Measurements from ENCODE around the gene KRTAP10-1.
"Not testable (repeated sequence)": the region's sequence is repeated elsewhere in the genome, so short reads cannot be mapped to it uniquely, and the experiment has no call there.

The KRTAP10-1 gene

GRCh38 chr21:44503006-44503889, 36.7 kb downstream of the KRTAP10-1 start:
- not testable (repeated sequence) for DNase-seq (ENCODE audit: low spot score)

DNA sequence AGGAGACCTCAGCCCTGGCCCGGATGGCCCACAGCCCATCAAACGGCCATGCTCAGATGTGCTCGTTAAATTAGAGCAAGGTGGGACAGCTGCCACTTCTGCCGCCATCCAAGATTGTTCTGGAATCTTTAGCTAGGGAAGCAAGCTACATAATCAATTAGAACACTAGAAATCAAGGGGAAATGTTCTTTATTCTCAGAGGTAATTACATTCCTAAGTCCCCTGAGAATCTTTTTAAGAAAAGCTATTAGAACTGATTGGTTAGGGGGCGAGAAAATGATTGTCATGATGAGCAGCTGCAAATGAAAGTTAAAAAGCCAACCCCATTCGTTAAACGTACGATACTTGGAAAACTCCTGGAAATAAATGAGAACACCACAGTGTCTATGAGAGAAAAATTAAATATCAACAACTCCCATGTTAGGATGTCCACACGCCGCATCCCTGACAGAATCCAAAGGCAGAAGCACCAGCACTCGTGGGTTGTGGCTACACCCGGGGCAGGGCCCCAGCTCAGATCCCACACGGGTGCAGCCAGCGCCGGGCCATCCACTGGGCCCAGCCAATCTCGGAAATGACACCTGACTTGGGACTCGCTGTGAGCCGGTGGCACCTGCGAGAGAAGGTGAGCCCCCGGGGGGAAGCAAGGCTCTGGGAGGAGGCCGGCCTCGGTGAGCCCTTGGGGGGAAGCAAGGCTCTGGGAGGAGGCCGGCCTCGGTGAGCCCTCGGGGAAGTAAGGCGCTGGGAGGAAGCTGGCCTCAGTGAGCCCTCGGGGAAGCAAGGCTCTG, 37.6 kb downstream of the KRTAP10-1 start:
- no peak for DNase-seq (ENCODE audit: low spot score)

DNA sequence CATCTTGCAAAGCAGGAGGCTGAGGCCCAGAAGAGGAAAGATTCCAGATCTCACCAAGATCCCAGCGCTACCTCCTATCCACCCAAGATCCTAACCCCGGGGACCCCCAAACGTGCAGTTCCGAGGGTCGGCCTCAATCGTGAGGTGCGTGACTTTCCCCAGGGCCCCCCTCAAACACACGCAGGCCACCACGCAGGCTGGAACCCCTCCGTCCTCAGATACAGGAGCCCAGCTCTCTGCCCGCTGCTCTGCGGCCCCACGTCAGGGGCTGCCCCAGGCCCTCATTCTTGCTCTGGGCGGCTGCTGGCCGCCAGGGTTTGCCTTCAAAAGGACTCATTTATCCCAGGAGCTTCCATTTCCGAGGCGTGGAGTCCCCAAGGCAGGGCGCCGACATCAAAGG, 39.9 kb downstream of the KRTAP10-1 start:
- no peak for DNase-seq (ENCODE audit: low spot score)

GRCh38 chr21:44499631-44500030, 40.4 kb downstream of the KRTAP10-1 start:
- DNase-seq (ENCODE audit: low spot score), result no peak

DNA sequence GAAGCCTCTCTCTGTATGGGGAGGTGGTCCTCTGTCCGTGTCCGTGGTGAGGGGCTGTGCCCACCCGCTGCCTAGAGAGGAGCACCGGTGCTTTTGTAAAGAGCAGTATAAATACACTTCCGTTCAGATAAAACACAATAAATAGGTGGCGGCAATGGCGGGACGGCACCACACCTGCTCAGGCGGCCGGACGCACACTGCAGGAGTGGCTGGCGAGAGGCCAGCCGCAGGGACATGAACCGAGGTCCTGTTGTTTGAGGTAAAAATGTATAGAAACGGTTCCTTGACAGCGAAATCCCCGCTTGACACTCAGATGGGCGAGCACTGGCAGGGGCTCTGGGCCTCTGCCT, 40.8 kb downstream of the KRTAP10-1 start:
- DNase-seq (ENCODE audit: low spot score), result no peak

DNA sequence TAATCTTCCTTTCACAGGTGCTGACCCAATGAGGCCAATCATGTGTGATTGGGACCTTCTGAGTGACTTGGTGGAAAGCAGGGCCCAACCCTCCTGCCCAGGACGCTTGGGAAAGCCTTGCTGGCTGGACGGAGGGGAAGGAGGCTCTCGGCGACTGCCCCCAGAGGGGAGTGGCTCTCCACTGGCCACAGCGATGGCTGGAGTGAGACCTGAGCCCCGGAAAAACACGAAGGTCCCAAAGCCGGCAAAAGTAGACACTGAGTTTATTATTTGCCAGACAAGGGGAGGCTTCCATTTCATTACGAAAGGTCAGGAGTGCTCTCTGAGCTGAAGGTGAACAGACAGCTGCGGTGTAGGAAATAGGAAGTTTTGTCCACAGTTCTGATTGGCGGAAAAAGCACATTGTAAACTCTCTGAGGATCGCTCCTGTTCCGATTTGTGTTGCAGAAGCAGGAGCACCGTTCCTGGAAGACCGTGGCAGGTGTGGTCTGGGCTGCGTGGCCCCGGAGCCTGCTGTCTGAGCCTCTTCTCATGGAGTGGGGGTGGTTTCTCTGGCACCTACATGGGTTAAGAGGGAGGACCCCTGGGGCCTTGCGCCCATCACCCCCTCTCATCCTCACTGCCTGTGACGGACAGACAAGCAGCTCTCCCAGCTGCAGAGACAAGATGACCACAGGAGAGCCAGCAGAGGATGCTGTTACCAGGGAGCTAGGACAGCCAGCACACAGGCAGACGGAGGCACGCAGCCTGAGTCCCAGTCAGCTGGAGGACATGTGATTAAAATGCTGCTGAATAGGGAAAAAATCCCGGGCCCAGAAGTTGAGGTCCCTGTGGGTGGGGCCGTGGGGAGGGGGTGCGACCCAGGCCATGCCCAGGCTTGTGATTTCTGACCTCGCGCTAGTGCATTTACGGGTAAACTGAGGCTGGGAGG, 41.5 kb downstream of the KRTAP10-1 start:
- DNase-seq (ENCODE audit: low spot score), result no peak

GRCh38 chr21:44497703-44498126, 42.3 kb downstream of the KRTAP10-1 start:
- no peak for DNase-seq (ENCODE audit: low spot score)

DNA sequence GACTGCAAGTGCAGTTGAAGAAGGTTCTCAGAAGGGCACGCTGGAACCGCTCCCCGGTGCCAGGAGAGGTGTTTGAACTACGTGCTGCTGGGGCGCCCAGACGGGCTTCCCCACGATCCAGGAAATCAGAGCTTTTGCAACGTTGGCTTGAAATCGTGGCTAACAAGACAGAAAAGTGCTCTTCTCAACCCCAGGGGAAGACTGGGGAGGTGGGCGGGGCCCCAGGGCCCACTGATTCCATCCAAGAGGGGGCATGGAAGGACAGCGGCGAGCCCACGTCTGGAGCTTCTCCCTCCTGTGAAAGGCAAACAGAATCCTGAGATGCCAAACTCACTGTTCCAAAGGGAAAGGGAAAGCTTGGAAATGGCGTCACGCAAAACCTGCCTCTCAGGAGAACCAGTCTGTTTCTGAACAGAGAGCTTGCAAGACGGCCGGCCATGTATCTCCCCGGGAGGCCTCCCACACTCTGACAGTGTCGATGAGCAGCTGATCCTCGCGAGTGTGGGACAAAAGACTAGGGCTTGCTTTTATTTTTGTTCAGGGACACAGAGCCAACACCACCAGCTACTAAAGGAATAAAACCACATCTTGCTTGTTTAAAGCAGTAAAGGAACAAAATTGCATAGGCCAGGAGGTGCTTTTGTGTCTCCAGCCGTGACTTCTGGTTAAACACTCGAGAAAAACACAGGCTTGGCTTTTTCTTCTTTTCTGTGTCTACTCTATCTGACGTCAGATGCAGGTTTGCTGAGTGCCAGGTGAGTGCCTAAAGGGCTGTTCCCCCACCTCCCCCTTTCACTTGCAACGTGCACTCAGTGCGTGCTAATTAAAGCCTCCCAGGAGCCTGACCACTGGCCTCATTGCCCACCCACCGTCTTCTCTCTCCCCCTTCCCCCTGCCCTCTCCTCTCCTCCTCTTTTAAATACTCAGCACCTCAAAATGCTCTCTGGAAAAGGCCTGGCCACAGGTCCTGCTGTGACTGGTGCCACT, 43.1 kb downstream of the KRTAP10-1 start:
- no peak for DNase-seq (ENCODE audit: low spot score)

DNA sequence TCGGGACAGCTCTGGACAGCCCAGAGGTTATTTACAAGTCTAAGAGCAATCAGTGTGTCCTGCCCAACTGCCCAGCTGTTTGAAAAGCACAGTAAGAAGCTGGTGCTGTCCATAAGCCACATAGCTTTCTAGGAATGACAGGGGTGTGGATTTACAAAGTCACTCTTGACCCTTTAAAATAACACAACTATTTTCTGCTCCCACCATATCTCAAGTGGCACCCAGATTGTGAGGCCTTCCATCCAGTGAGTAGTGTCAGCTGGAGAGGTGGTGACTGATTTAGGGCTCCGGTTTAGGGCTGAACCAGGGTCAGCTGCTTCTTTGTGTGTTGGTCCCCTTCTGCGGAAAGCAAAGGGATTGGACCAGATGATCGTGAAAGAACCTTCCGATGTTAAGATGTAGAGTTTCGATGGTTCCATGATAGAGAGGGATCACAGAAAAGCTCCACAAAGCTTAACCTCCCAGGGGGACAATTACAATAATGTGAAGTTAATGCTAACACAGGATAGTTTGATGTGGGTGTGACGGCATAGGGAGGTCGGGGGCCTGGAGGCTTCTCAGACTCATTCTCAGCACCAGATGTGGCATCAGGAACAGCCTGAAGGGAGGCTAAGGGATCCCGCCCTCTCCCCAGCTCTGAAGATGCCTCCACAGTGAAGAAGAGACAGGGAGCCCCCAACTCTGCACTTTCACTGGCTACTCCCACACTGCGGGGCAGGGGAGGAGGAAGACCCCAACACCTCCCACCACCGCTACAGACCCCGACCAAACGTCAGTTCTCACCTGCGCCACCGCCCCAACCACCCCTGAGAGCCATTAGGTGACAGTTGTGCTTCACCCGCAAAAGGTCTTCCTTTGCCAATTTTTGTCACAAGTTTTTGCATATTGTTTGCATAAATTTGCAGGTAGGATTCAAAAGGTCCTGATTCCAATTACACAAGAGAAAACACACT, 44.1 kb downstream of the KRTAP10-1 start:
- no peak for DNase-seq (ENCODE audit: low spot score)

DNA sequence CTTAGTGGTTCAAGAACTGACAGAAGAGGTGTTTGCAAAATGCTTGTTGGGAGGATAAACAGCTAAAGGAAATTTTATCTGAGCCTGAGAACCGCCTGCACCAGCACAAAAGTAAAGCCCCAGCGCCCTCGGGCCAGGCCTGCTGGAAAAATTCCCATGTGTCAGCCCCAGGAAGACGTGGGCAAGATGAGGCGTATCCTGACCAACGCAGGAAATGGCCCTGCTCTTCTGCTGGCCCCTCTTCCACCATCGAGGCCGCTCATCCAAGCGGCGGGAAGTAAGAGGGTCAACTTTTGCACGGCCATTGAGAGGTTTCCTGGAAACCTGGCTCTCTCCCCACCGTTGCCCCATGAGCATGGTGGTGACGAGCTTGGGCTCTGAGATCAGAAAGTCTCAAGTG, 45.0 kb downstream of the KRTAP10-1 start:
- DNase-seq (ENCODE audit: low spot score), result no peak

GRCh38 chr21:44494418-44494817, 45.6 kb downstream of the KRTAP10-1 start:
- no peak for DNase-seq (ENCODE audit: low spot score)

DNA sequence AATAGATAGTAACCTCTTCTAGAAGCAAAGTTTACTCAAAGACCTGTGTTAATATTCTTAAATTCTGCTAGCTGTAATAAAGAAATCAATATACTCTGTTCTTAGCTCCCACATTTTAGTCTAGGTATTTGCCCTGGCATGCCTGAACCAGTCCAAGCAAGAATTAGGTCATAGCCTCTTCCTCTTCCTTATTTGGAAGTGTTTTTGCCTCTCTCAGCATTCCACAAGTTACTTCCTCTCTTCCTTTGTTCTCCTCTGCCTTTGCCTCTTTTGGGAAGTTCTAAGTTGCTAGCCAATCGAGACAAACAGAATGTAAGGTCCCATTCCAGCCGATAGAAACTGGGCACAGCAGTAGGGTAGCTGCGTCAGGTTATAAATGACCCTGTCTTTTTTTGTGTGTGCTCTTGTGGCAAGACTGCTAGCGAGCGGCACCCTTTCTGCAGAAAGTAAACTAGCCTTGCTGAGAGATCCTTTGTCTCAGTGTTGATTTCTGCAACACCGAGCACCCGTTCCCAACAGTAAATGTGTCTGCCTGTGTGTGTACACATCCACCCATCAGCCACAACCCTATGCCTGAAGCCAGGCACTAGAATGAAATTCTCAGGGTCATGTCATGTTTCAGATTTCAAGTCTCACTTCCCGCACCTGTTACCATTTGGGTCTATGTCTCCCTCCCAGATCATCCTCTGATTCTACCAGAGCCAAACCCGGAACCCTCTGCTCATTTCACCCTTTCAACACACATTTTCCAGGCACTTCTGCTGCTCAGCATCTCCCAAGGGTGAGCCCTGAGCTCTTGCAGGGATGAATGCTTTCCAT, 47.2 kb downstream of the KRTAP10-1 start:
- DNase-seq (ENCODE audit: low spot score), result no peak

GRCh38 chr21:44490816-44491215, 49.2 kb downstream of the KRTAP10-1 start:
- DNase-seq (ENCODE audit: low spot score), result no peak

- no peak for DNase-seq (ENCODE audit: low spot score)
Measured at GRCh38 chr21:44490405-44490804, 49.6 kb downstream of the KRTAP10-1 start.

DNA sequence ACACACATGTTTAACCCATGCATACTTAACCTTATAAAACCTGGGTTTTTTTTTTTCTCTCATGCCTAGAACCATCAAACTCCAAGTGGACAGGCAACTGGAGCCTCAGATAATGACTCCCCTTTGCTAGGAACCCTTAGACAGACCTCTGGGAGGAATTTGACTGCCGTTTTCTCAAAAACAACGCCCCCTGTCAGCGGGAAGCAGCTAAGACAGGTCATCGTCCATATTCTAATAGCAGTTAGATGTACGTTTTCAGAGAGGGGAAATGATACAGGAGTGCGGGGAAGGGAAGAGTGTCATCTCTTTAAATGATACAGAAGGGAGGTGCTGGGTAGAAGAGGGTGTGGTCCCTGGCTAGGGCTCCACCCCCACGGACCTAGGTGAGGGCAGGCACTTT, 50.0 kb downstream of the KRTAP10-1 start:
- no peak for DNase-seq (ENCODE audit: low spot score)
